ENCODE results near the gene RAB40C. TPM values are rescaled to one million over a fixed set of nuclear protein-coding genes. Genes with fewer than 3 reads are reported as not detected.

Gene RAB40C
- total RNA-seq, 2 donors from 2014 or later = 16.7 to 18.7 TPM

GRCh38 chr16:555528-556473 is 34.1 kb upstream of the RAB40C start:
- peaks cover 0 to 3% of the 10 kb centered on the region in 2 donors for H3K4me1 Mint-ChIP-seq (ENCODE audit: low read depth in 2 of 2)
- no peak overlapping the region for H3K4me3 Mint-ChIP-seq
- no peak for DNase-seq (ENCODE audit: low spot score)
- no peaks in the 10 kb centered on the region for H3K36me3 Mint-ChIP-seq
- ATAC-seq = no peak
- H3K27me3 Mint-ChIP-seq = peaks cover 0 to 3% of the 10 kb centered on the region in 2 donors
- no peak overlapping the region for H3K27ac Mint-ChIP-seq
- H3K9me3 Mint-ChIP-seq = no peaks in the 10 kb centered on the region

GRCh38 chr16:556474-557173 is 33.2 kb upstream of the RAB40C start:
- DNase-seq (ENCODE audit: low spot score) (no peak), ATAC-seq (no peak)
- H3K4me3 Mint-ChIP-seq = no peak overlapping the region
- H3K36me3 Mint-ChIP-seq = no peaks in the 10 kb centered on the region
- no peak overlapping the region for H3K27ac Mint-ChIP-seq
- peaks cover 0 to 3% of the 10 kb centered on the region in 2 donors for H3K4me1 Mint-ChIP-seq (ENCODE audit: low read depth in 2 of 2)
- peaks cover 0 to 3% of the 10 kb centered on the region in 2 donors for H3K27me3 Mint-ChIP-seq
- H3K9me3 Mint-ChIP-seq = no peaks in the 10 kb centered on the region

GRCh38 chr16:557463-558297 is 32.2 kb upstream of the RAB40C start:
- no peak overlapping the region for H3K27ac Mint-ChIP-seq
- no peaks in the 10 kb centered on the region for H3K9me3 Mint-ChIP-seq
- H3K4me3 Mint-ChIP-seq = no peak overlapping the region
- peaks cover 0 to 3% of the 10 kb centered on the region in 2 donors for H3K4me1 Mint-ChIP-seq (ENCODE audit: low read depth in 2 of 2)
- no peak for DNase-seq (ENCODE audit: low spot score)
- H3K27me3 Mint-ChIP-seq = peaks cover 0 to 3% of the 10 kb centered on the region in 2 donors
- H3K36me3 Mint-ChIP-seq = no peaks in the 10 kb centered on the region
- no peak for ATAC-seq

- peaks cover 0 to 3% of the 10 kb centered on the region in 2 donors for H3K27me3 Mint-ChIP-seq
- no peak for ATAC-seq
- no peaks in the 10 kb centered on the region for H3K36me3 Mint-ChIP-seq
- no peak for DNase-seq (ENCODE audit: low spot score)
- H3K27ac Mint-ChIP-seq = no peak overlapping the region
- no peaks in the 10 kb centered on the region for H3K9me3 Mint-ChIP-seq
- peaks cover 0 to 3% of the 10 kb centered on the region in 2 donors for H3K4me1 Mint-ChIP-seq (ENCODE audit: low read depth in 2 of 2)
- no peak overlapping the region for H3K4me3 Mint-ChIP-seq
Observed at GRCh38 chr16:558298-559020, 31.4 kb upstream of the RAB40C start.

- Mint-ChIP-seq H3K4me1 (ENCODE audit: low read depth in 2 of 2) (peaks cover 0 to 3% of the 10 kb centered on the region in 2 donors), H3K4me3 (no peak overlapping the region), H3K36me3 (no peaks in the 10 kb centered on the region), H3K27me3 (peaks cover 0 to 3% of the 10 kb centered on the region in 2 donors), H3K27ac (no peak overlapping the region), H3K9me3 (no peaks in the 10 kb centered on the region)
- DNase-seq (ENCODE audit: low spot score) (no peak), ATAC-seq (no peak)
Observed at GRCh38 chr16:559021-559380, 30.9 kb upstream of the RAB40C start.

- Mint-ChIP-seq H3K27me3 (peaks cover 0 to 3% of the 10 kb centered on the region in 2 donors), H3K27ac (no peak overlapping the region), H3K4me1 (ENCODE audit: low read depth in 2 of 2) (peaks cover 0 to 3% of the 10 kb centered on the region in 2 donors), H3K36me3 (no peaks in the 10 kb centered on the region), H3K4me3 (no peak overlapping the region), H3K9me3 (no peaks in the 10 kb centered on the region)
- no peak for DNase-seq (ENCODE audit: low spot score)
- no peak for ATAC-seq
Observed at GRCh38 chr16:559411-560203, 30.3 kb upstream of the RAB40C start.

GRCh38 chr16:560204-560700 is 29.6 kb upstream of the RAB40C start, which contains the start of gene PRR35:
Gene PRR35 (plus strand): TSS chr16:560394. CDS start chr16:563295, 2,901 bp downstream.
- ATAC-seq (no peak), DNase-seq (ENCODE audit: low spot score) (no peak)
- Mint-ChIP-seq H3K9me3 (no peaks in the 10 kb centered on the region), H3K27ac (no peak within 1 kb of the TSS), H3K4me3 (no peak within 1 kb of the TSS), H3K4me1 (ENCODE audit: low read depth in 2 of 2) (peaks cover 0 to 3% of the 10 kb centered on the region in 2 donors), H3K27me3 (peaks cover 0 to 3% of the 10 kb centered on the region in 2 donors), H3K36me3 (no peaks in the 10 kb centered on the region)

- H3K27ac Mint-ChIP-seq = no peak overlapping the region
- no peaks in the 10 kb centered on the region for H3K9me3 Mint-ChIP-seq
- H3K4me3 Mint-ChIP-seq = no peak overlapping the region
- DNase-seq (ENCODE audit: low spot score) = no peak
- no peak for ATAC-seq
- peaks cover 0 to 3% of the 10 kb centered on the region in 2 donors for H3K4me1 Mint-ChIP-seq (ENCODE audit: low read depth in 2 of 2)
- H3K36me3 Mint-ChIP-seq = no peaks in the 10 kb centered on the region
- peaks cover 0 to 3% of the 10 kb centered on the region in 2 donors for H3K27me3 Mint-ChIP-seq
Observed at GRCh38 chr16:560701-561412, 29.0 kb upstream of the RAB40C start.

GRCh38 chr16:561413-561794 is 28.5 kb upstream of the RAB40C start:
- no peaks in the 10 kb centered on the region for H3K9me3 Mint-ChIP-seq
- no peaks in the 10 kb centered on the region for H3K36me3 Mint-ChIP-seq
- H3K4me1 Mint-ChIP-seq (ENCODE audit: low read depth in 2 of 2) = peaks cover 0 to 3% of the 10 kb centered on the region in 2 donors
- no peak for DNase-seq (ENCODE audit: low spot score)
- no peak overlapping the region for H3K27ac Mint-ChIP-seq
- no peak overlapping the region for H3K4me3 Mint-ChIP-seq
- no peak for ATAC-seq
- peaks cover 0 to 3% of the 10 kb centered on the region in 2 donors for H3K27me3 Mint-ChIP-seq

- no peak overlapping the region for H3K27ac Mint-ChIP-seq
- peaks cover 0 to 3% of the 10 kb centered on the region in 2 donors for H3K27me3 Mint-ChIP-seq
- ATAC-seq = no peak
- no peaks in the 10 kb centered on the region for H3K9me3 Mint-ChIP-seq
- DNase-seq (ENCODE audit: low spot score) = no peak
- H3K4me1 Mint-ChIP-seq (ENCODE audit: low read depth in 2 of 2) = peaks cover 0 to 3% of the 10 kb centered on the region in 2 donors
- H3K36me3 Mint-ChIP-seq = no peaks in the 10 kb centered on the region
- no peak overlapping the region for H3K4me3 Mint-ChIP-seq
Observed at GRCh38 chr16:561957-562938, 27.6 kb upstream of the RAB40C start.

- H3K9me3 Mint-ChIP-seq = no peaks in the 10 kb centered on the region
- H3K4me3 Mint-ChIP-seq = no peak overlapping the region
- DNase-seq (ENCODE audit: low spot score) (no peak), ATAC-seq (no peak)
- no peaks in the 10 kb centered on the region for H3K36me3 Mint-ChIP-seq
- peaks cover 0 to 3% of the 10 kb centered on the region in 2 donors for H3K4me1 Mint-ChIP-seq (ENCODE audit: low read depth in 2 of 2)
- H3K27ac Mint-ChIP-seq = no peak overlapping the region
- H3K27me3 Mint-ChIP-seq = peaks cover 0 to 3% of the 10 kb centered on the region in 2 donors
Observed at GRCh38 chr16:563072-563644, 26.7 kb upstream of the RAB40C start.
